Neuronal stem cell (in vitro differentiated cells): ENCODE measurements around the gene FAM81A.

Experiments
- DNase-seq: peaks from one replicate; pipeline ENCODE4 v3.0.0-alpha.2; 2013; ENCODE audit warnings: low spot score
- H2AFZ ChIP-seq: one replicate; pipeline ENCODE4 v1.6.1; 2013; ENCODE audit warnings: mild to moderate bottlenecking, low read length, inconsistent platforms
- H2AK5ac ChIP-seq: 2 replicates; pipeline ENCODE4 v1.6.1; 2013; ENCODE audit warnings: low read depth, mild to moderate bottlenecking, inconsistent platforms, low read length, moderate library complexity, mixed read lengths
- H2BK120ac ChIP-seq: 2 replicates; pipeline ENCODE4 v1.6.1; 2013; ENCODE audit warnings: low read depth, mild to moderate bottlenecking, inconsistent platforms, low read length, moderate library complexity, mixed read lengths
- H2BK12ac ChIP-seq: one replicate; pipeline ENCODE4 v1.6.1; 2013; ENCODE audit warnings: low read length, inconsistent platforms
- H2BK15ac ChIP-seq: 2 replicates; pipeline ENCODE4 v1.6.1; 2013; ENCODE audit warnings: mild to moderate bottlenecking, low read length, inconsistent platforms, mixed read lengths
- H2BK5ac ChIP-seq: one replicate; pipeline ENCODE4 v1.6.1; 2013; ENCODE audit warnings: inconsistent platforms, mild to moderate bottlenecking, low read length, moderate library complexity
- H3K14ac ChIP-seq: one replicate; pipeline ENCODE4 v1.6.1; 2013; ENCODE audit warnings: low read length, inconsistent platforms
- H3K18ac ChIP-seq: 2 replicates; pipeline ENCODE4 v1.6.1; 2013; ENCODE audit warnings: low read length, inconsistent platforms
- H3K23ac ChIP-seq: 2 replicates; pipeline ENCODE4 v1.6.1; 2013; ENCODE audit warnings: low read depth, mild to moderate bottlenecking, mixed read lengths, low read length, inconsistent platforms; ENCODE audit not compliant: poor library complexity
- H3K27ac ChIP-seq: replicated peaks from 3 replicates; pipeline ENCODE4 v1.5.1; 2013; ENCODE audit warnings: low read length, inconsistent platforms
- H3K27me3 ChIP-seq, 3 experiments: 2 replicates each; pipeline ENCODE4 v1.6.1; 2013; ENCODE audit warnings: low read length in 3 of 3, mild to moderate bottlenecking in 2 of 3, inconsistent platforms in 1 of 3, low read depth in 1 of 3, mixed read lengths in 1 of 3, moderate library complexity in 1 of 3; ENCODE audit not compliant: control insufficient read depth in 3 of 3, insufficient read depth in 3 of 3
- H3K36me3 ChIP-seq, 2 donors: replicated peaks in 1 of 2; 2 replicates each; pipeline ENCODE4 v1.6.1; 2013; ENCODE audit warnings: low read length in 2 of 2; ENCODE audit not compliant: control insufficient read depth in 2 of 2, insufficient read depth in 2 of 2
- H3K4ac ChIP-seq: 2 replicates; pipeline ENCODE4 v1.6.1; 2013; ENCODE audit warnings: inconsistent platforms, mild to moderate bottlenecking, low read length, moderate library complexity
- H3K4me1 ChIP-seq, 2 donors: 1 replicate in 1 of 2; 2 replicates in 1 of 2; pipeline ENCODE4 v1.6.1; 2013; ENCODE audit warnings: low read length in 2 of 2, low read depth in 1 of 2; ENCODE audit not compliant: control insufficient read depth in 2 of 2, insufficient read depth in 1 of 2
- H3K4me2 ChIP-seq: one replicate; pipeline ENCODE4 v1.6.1; 2013; ENCODE audit warnings: mild to moderate bottlenecking, low read length, inconsistent platforms; ENCODE audit not compliant: insufficient read depth, poor library complexity, severe bottlenecking
- H3K4me3 ChIP-seq, 2 donors: 2 replicates each; pipeline ENCODE4 v1.5.1; 2013; ENCODE audit warnings: low read length in 2 of 2, mild to moderate bottlenecking in 2 of 2, inconsistent platforms in 1 of 2, moderate library complexity in 1 of 2
- H3K79me1 ChIP-seq: one replicate; pipeline ENCODE4 v1.6.1; 2013; ENCODE audit warnings: low read depth, mild to moderate bottlenecking, inconsistent platforms, low read length, moderate library complexity
- H3K9ac ChIP-seq: one replicate; pipeline ENCODE4 v1.6.1; 2013; ENCODE audit warnings: mild to moderate bottlenecking, low read depth, low read length, inconsistent platforms; ENCODE audit not compliant: poor library complexity
- H3K9me3 ChIP-seq, 2 donors: replicated peaks in 1 of 2; 2 replicates each; pipeline versions ENCODE3 to v1.6.1; 2013; ENCODE audit warnings: low read length in 2 of 2, mild to moderate bottlenecking in 2 of 2, inconsistent platforms in 1 of 2, low read depth in 1 of 2, mixed read lengths in 1 of 2, moderate library complexity in 1 of 2; ENCODE audit not compliant: control insufficient read depth in 2 of 2, insufficient read depth in 1 of 2
- H4K8ac ChIP-seq: one replicate; pipeline ENCODE4 v1.6.1; 2013; ENCODE audit warnings: low read depth, mild to moderate bottlenecking, inconsistent platforms, low read length, moderate library complexity
- H4K91ac ChIP-seq: one replicate; pipeline ENCODE4 v1.6.1; 2013; ENCODE audit warnings: low read length, low read depth, mild to moderate bottlenecking, inconsistent platforms; ENCODE audit not compliant: poor library complexity
- WGBS, 2 donors: extraction: QIAGEN DNeasy Blood & Tissue Kit; methylation state at CpG; one replicate each; pipeline ENCODE4 v1.1.7; 2013; ENCODE audit warnings: missing lambda C conversion rate in 2 of 2, mixed read lengths in 1 of 2; ENCODE audit not compliant: insufficient read length in 2 of 2, insufficient replicate concordance in 1 of 2; ENCODE audit errors: extremely low coverage in 2 of 2; 5-methylcytosine and 5-hydroxymethylcytosine counted together

FAM81A gene

GRCh38 chr15:59406446-59406845, 31.5 kb upstream of the FAM81A start:
- H2BK120ac ChIP-seq = no peak overlapping the region
- H3K4me1 ChIP-seq = peaks cover 2 to 6% of the 10 kb centered on the region in 2 donors
- H3K4ac ChIP-seq = no peak overlapping the region
- no peak overlapping the region for H3K27ac ChIP-seq
- H2AFZ ChIP-seq = no peak overlapping the region
- H3K18ac ChIP-seq = no peak overlapping the region
- no peak for DNase-seq
- H4K8ac ChIP-seq = no peak overlapping the region
- H3K4me3 ChIP-seq = no peak overlapping the region
- H3K9ac ChIP-seq = no peak overlapping the region
- no peak overlapping the region for H3K4me2 ChIP-seq
- H4K91ac ChIP-seq = no peak overlapping the region
- no peak overlapping the region for H3K23ac ChIP-seq
- no peaks in the 10 kb centered on the region for H3K9me3 ChIP-seq
- H2BK5ac ChIP-seq = no peak overlapping the region
- no CpG with 5 or more reads among the region's 3 CpGs for WGBS, 2 donors
- H3K79me1 ChIP-seq = no peaks in the 10 kb centered on the region
- no peak overlapping the region for H3K14ac ChIP-seq
- no peaks in the 10 kb centered on the region for H3K36me3 ChIP-seq
- H2AK5ac ChIP-seq = no peak overlapping the region
- no peaks in the 10 kb centered on the region for H3K27me3 ChIP-seq
- no peak overlapping the region for H2BK15ac ChIP-seq
- no peak overlapping the region for H2BK12ac ChIP-seq

- H2BK5ac ChIP-seq = no peak overlapping the region
- H2AFZ ChIP-seq = no peak overlapping the region
- H2AK5ac ChIP-seq = no peak overlapping the region
- H2BK120ac ChIP-seq = no peak overlapping the region
- H3K14ac ChIP-seq = no peak overlapping the region
- no peak overlapping the region for H3K4me3 ChIP-seq
- no peak overlapping the region for H2BK12ac ChIP-seq
- WGBS, 2 donors = no CpG with 5 or more reads among the region's 5 CpGs
- no peak overlapping the region for H3K4ac ChIP-seq
- no peak overlapping the region for H2BK15ac ChIP-seq
- DNase-seq = no peak
- no peak overlapping the region for H3K23ac ChIP-seq
- no peaks in the 10 kb centered on the region for H3K36me3 ChIP-seq
- H4K8ac ChIP-seq = no peak overlapping the region
- peaks cover 0 to under 1% (median 0%) of the 10 kb centered on the region in 3 experiments for H3K27me3 ChIP-seq
- no peaks in the 10 kb centered on the region for H3K79me1 ChIP-seq
- H3K27ac ChIP-seq = no peak overlapping the region
- no peak overlapping the region for H3K4me2 ChIP-seq
- H3K9ac ChIP-seq = no peak overlapping the region
- no peak overlapping the region for H3K18ac ChIP-seq
- H3K9me3 ChIP-seq = no peaks in the 10 kb centered on the region
- no peaks in the 10 kb centered on the region for H3K4me1 ChIP-seq
- H4K91ac ChIP-seq = no peak overlapping the region
Measured at GRCh38 chr15:59407946-59408345, 30.0 kb upstream of the FAM81A start.

- WGBS, 2 donors = no CpG with 5 or more reads among the region's 2 CpGs
- no peak overlapping the region for H3K4me2 ChIP-seq
- H3K4me3 ChIP-seq = no peak overlapping the region
- H2BK120ac ChIP-seq = no peak overlapping the region
- no peak overlapping the region for H3K9ac ChIP-seq
- no peaks in the 10 kb centered on the region for H3K4me1 ChIP-seq
- peaks cover 0 to 8% (median 0%) of the 10 kb centered on the region in 3 experiments for H3K27me3 ChIP-seq
- H3K9me3 ChIP-seq = no peaks in the 10 kb centered on the region
- H2AFZ ChIP-seq = no peak overlapping the region
- no peak overlapping the region for H3K27ac ChIP-seq
- no peaks in the 10 kb centered on the region for H3K79me1 ChIP-seq
- no peak overlapping the region for H3K23ac ChIP-seq
- no peak for DNase-seq
- no peak overlapping the region for H4K8ac ChIP-seq
- H2BK12ac ChIP-seq = no peak overlapping the region
- H3K4ac ChIP-seq = no peak overlapping the region
- no peak overlapping the region for H3K14ac ChIP-seq
- no peak overlapping the region for H2BK15ac ChIP-seq
- no peak overlapping the region for H4K91ac ChIP-seq
- no peaks in the 10 kb centered on the region for H3K36me3 ChIP-seq
- H2BK5ac ChIP-seq = no peak overlapping the region
- no peak overlapping the region for H3K18ac ChIP-seq
- H2AK5ac ChIP-seq = no peak overlapping the region
Measured at GRCh38 chr15:59410391-59410896, 27.5 kb upstream of the FAM81A start.

GRCh38 chr15:59413577-59413976, 24.4 kb upstream of the FAM81A start:
- H3K14ac ChIP-seq = no peak overlapping the region
- H2BK5ac ChIP-seq = no peak overlapping the region
- H4K91ac ChIP-seq = no peak overlapping the region
- no peaks in the 10 kb centered on the region for H3K79me1 ChIP-seq
- H3K27me3 ChIP-seq = peaks cover 0 to 13% (median 0%) of the 10 kb centered on the region in 3 experiments
- no peak overlapping the region for H3K18ac ChIP-seq
- no peak overlapping the region for H2BK15ac ChIP-seq
- no peaks in the 10 kb centered on the region for H3K9me3 ChIP-seq
- no peak overlapping the region for H2AFZ ChIP-seq
- H3K4me1 ChIP-seq = no peaks in the 10 kb centered on the region
- no peak overlapping the region for H3K4me2 ChIP-seq
- H3K9ac ChIP-seq = no peak overlapping the region
- H4K8ac ChIP-seq = no peak overlapping the region
- H3K4ac ChIP-seq = no peak overlapping the region
- no peak overlapping the region for H2BK12ac ChIP-seq
- no peak overlapping the region for H3K4me3 ChIP-seq
- no peak overlapping the region for H2AK5ac ChIP-seq
- H3K27ac ChIP-seq = no peak overlapping the region
- no peak overlapping the region for H2BK120ac ChIP-seq
- H3K36me3 ChIP-seq = no peaks in the 10 kb centered on the region
- no peak overlapping the region for H3K23ac ChIP-seq
- DNase-seq = no peak
- WGBS, 2 donors = no CpG with 5 or more reads among the region's 2 CpGs
